HG03135 (cell line): Measurements from ENCODE around the gene ETFA.
A peak's percentile ranks its signal among the peaks of the same experiment; 100 is the strongest.

Experiments
- ATAC-seq: cut with Tn5 transposase; IDR thresholded peaks from one replicate; pipeline ENCODE4 v1.9.1; 2021; ENCODE audit warnings: mild to moderate bottlenecking, moderate library complexity; ENCODE audit not compliant: unreplicated experiment

Gene ETFA

DNA sequence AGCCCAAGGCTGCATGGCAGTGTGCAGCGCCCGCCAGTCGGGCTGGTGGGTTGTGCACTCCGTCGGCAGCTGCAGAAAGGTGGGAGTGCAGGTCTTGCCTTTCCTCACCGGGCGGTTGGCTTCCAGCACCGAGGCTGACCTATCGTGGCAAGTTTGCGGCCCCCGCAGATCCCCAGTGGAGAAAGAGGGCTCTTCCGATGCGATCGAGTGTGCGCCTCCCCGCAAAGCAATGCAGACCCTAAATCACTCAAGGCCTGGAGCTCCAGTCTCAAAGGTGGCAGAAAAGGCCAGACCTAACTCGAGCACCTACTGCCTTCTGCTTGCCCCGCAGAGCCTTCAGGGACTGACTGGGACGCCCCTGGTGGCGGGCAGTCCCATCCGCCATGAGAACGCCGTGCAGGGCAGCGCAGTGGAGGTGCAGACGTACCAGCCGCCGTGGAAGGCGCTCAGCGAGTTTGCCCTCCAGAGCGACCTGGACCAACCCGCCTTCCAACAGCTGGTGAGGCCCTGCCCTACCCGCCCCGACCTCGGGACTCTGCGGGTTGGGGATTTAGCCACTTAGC, 29.6 kb upstream of the ETFA start:
- ATAC-seq, result no peak

DNA sequence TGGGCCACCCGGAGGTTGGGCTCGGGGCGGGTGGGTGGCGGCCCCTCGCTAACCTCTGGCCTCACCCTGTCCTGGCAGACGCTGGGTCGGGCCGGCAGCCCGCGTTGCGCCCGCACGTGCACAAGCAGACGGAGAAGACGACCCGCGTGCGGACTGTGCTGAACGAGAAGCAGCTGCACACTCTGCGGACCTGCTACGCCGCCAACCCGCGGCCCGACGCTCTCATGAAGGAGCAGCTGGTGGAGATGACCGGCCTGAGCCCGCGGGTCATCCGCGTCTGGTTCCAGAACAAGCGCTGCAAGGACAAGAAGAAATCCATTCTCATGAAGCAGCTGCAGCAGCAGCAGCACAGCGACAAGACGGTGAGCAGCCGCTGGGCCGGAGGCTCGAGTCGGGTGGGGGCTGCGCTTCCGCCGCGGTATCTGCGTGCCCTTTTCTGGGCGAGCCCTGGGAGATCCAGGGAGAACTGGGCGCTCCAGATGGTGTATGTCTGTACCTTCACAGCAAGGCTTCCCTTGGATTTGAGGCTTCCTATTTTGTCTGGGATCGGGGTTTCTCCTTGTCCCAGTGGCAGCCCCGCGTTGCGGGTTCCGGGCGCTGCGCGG, 29.0 kb upstream of the ETFA start:
- ATAC-seq, result no peak

DNA sequence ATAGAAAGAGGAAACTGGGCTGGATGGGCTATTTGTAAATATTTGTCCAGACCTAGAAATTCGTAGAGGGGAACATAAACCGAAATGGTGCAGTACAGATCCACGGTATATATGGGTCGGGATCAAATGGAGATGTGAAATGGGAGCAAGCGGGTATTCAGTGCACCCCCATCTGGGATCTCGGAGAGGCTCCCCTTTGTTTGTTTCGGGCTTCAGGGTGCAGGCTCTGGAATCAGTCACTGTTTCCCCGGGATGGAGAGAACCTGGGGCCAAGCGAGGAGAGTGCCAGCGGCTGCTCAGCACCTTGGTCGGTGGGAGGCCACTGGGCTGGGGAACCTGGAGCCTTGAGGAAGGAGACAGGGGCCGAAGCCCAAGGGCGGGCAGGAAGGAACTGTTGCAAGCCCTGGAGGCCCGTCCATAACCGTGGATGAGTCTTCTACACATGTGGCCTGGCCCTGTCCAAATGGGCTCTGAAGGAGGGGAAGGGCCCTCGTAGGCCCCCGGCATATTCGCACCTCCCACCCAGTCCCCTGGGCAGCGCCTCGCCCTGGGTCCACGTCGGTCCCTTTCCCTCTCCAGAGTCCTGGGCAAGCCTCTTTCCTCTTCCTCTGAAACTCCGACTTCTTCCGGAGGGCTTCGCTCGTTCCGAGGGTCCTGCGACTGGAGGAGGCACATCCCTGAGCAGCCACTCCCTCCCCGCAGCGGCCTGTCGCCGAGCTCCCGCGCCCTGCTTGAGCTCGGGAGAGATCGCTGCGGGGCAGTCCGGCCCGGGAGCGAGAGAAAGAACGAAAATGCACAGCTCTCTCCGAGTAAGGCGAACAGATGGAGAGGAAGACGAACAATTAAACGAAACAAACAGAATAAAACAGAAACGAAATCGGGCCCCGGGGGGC, 28.3 kb upstream of the ETFA start:
- ATAC-seq, result no peak

DNA sequence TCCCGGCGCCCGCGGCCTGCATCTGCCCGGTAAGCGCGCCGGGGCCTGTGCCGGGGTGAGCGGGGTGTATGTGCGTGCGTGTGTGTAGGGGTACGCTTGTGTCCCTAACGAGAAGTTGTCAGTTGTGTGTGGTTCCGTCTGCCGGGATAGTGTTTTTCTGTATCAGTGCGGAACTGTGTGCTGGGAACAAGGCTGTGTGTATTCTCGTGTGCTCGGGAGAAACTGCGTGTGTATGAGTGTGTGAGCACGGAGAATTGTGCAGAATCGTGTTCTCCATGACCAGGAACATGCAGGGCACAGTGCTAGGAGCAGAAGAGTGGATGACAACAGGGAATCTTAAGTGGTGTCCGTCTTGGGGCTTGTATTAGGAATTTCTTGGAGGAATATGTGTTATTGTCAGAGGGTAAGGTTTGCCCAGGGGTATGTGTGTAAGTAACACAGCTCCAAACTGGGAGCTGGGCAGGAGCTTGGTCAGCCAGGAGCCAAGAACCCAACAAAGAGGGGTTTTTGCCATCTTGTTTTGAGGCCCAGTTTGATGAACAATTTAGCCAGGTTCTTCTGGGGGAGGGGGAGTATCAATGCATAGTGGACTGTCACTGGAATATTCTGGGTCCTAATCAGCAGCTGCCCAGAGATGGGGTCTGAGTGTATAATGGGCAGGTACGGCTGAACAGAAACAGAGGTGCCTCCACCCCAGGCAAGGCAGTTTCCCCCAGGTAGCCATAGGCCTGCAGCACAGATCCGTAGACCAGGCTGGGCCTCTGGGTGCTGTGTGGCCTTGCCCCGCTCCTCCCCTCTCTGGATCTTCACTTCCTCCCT, 27.4 kb upstream of the ETFA start:
- no peak for ATAC-seq

DNA sequence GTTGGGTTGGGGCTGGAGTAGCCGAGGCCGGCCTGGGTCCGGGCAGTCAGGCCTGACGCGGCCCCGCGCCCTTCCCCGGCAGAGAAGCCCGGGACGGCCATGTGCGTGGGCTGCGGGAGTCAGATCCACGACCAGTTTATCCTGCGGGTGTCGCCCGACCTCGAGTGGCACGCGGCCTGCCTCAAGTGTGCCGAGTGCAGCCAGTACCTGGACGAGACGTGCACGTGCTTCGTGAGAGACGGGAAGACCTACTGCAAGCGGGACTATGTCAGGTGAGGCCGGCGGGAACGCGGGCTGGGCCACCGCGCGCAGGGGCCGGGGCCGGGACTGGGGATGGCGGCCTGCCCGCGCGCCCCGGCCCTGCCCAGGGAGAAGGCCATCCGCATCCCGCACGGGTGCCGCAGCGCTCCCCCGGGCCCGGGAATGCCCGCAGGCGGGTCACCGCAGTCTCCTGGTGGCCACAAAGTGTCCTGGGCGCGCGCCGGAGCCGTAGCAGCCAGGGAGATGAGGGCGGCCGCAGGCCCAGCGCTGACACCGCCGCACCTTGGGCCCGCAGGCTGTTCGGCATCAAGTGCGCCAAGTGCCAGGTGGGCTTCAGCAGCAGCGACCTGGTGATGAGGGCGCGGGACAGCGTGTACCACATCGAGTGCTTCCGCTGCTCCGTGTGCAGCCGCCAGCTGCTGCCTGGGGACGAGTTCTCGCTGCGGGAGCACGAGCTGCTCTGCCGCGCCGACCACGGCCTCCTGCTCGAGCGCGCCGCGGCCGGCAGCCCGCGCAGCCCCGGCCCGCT, 26.6 kb upstream of the ETFA start:
- ATAC-seq, result no peak

DNA sequence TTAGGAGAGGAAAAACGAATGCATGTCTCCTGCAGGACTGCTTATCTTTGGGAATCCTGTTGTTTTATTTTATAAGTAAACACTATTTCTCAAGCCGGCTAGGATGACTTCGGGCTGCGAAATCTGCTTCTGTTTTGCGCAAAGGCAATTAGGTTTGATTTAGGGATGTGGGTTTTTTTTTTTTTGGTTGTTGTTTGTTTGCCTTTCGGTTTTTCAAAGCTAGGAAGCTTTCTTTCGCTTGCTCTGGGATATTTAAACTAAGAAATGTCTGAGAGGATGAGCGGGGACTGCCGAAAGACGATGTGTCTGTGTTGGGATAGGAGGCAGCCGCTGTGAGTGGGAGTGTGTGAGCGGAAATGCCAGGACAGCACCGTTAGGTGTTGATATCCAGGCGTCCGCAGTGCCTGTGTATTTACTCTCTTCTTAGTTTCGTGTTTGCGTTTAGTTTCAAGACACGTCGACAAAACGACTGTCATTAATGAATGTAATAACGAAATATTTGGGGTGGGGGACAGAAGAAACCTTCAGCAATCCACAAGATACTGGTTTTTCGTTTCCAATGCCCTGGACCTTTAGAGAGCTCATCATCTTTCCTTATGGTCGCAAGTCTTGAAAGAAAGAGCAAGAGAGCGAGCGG, 25.9 kb upstream of the ETFA start:
- ATAC-seq, result no peak

DNA sequence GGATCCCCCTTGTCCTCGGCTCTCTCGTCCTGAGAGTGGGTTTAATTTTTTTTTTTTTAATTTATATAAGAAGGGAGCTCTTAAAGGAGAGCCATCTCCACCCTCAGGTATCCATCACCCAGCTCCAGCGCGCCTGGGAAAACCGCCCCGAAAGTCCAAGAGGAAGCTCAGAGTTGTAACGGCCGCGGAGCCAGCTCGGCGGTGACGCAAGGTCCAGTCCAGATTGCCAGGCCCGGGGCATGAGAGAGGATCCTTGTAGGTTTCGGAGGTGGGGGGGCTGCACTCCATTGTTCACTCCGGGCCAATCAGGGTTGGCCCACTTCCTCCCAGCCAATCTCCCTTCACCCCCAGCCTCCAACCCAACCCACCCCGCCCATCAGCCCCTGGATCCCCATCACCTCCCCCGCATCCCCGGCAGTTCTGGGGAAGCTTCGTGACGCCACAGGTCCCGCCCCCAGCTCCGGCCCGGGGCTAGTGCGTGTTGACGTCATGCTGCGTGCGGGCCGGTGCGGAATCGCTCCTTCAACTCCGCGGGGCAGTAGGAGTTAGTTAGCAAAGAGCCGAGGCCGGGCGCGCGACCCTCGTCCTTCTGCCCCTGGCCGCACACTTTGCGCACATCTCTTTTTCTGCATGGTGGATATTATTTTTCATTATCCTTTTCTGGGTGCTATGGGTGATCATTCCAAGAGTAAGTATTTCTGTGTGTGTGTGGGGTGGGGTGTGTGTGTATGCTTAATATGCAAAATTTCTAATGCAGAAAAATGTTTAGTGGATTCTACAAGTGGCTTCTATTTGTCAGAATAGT, 25.2 kb upstream of the ETFA start, which contains the start of gene ISL2:
ISL2 (plus strand) TSS at position 520 of the 805 bp plus-strand sequence; CDS start at position 631, 111 bp downstream.
- peak; percentile 41 for ATAC-seq

DNA sequence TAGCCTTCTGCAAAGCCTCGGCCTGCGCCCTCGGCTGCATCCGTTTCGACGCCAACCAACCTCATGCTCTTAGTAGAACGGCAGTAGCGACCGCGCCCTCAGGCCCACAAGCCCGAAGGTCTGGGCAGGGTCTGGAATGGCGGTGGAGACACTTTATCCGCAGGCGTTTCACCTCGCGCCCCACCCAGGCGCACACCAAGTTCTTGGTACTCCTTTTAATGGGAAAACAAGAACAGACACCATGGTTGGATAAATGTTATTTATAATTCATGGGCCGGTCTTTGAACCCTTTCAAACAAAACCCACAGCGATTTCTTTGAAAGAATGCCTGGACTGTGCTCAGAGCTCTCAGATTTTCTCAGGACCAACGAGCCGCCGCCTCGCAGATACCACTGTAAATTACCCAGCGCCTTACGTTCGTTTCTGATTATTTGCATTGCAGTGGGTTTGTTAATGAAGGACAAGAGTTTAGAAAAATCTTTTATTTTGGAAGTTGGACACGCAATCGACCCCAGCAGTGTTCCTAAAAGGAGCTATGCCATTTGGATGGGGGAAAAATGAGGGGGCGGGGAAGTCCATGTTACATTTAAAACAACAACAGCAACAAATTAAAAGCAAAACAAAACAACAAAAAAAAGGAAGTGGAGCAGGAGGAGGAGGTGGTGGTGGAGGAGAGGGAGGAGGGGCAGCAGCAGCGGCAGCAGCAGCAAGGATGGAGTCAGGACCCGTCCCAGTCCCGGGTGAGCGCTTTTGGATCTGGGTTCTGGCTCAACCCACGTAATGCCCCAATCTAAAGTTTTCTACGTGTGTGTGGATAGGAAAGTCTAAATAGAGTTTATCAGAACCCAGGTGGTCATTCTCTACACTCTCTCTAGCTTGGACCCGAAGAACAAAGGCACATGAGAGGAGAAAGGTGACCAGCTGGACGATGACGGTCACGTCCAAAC, 24.3 kb upstream of the ETFA start:
- no peak for ATAC-seq

DNA sequence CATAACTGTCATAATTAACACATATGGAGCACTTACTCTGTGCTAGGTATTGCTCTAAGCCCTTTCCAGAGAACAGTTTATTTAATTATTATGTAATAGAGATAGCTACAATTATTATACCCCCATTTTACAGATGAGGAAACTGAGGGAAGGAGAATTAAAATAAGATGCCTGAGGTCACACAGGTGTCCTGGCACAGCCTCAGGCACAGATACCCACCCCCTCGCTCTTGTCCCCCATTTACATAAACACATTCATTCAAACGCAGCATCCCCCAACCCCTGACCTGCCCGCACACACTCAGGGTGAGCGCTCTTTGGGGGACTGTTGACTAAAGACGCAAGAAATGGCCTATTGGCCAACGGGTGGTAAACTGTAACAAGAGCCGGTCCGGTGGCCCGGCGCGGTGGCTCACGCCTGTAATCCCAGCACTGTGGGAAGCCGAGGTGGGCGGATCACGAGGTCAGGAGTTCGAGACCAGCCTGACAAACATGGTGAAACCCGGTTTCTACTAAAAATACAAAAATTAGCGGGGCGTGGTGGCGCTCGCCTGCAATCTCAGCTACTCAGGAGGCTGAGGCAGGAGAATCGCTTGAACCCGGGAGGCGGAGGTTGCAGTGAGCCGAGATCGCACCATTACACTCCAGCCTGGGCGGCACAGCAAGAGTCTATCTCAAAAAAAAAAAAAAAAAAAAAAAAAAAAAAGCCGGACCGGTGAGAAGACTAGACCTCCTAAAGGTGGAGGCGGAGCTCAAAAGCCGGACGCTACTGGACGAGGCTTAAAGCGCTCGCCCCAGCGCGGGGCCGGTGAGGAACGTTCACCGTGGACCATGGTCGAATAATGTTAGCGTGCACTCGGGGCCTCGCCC, 23.4 kb upstream of the ETFA start:
- ATAC-seq, result no peak

DNA sequence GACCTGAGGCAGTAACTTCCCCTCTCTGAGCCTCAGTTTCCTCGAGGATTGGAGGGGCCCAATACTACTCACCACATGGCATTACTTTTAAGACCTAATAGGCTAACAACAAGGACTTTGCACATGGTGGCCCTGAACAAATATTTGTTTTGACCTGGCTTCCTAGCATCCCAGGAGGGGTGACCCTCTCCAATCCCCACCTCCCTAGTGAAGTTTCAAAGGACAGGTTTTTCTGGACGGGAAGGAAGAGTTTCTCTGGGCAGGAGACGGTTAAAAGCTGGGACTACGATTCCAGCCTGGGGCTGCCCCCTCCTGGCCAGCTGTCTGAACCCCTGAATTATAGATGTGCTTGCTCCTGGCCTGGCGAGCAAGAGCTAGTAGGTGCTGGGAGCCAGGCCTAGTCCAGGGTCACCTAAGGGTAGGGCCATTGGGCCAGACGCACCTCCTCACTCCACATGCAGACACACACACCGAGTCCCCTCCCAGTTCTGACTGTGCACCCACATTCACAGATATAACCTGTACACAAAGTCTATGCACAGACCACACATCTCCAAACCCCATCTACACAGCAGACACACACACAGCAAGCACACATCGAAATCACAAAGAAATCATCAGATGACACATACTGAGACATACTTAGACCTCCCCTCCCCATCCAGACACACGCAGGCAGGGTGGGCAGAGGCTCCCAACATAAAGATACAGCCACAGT, 22.6 kb upstream of the ETFA start:
- ATAC-seq, result no peak

DNA sequence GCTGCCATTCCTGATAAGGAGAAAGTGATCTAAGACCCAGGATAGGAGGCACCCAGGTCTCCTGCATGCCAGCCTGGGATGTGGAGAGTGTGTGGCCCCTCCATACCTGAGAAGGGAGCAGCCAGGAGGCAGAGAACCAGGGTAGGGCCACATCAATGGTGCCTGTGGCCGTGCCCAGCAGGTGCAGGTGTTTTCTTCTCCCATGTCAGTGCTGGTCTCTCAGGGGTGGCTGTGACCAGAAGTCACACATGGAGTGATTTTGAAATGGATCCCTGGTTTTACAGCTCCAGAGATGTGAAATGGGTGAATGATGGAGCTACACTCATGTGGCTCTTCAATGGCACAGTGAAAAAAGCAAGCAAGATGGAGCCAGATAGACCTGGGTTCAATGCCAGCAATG, 22.0 kb upstream of the ETFA start:
- no peak for ATAC-seq

DNA sequence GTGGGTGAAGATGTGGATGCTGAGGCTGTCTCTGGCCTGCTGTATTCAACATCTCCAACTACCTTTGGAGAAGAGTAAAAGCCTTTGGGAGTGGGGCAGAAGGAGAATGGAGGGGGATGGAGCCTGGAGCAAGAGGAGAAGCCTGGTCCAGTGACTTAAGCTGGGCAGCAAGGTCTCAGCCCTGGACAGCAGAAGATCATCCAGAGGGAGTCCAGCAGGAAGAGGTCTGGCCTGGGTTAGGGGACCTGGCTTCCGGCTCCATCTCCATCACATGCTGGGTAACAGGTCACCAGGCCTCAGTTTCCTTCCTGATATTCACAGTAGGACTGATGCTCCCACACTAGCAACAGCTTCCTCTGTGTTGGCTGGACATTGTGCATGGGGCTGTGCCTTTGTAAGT, 21.5 kb upstream of the ETFA start:
- no peak for ATAC-seq

DNA sequence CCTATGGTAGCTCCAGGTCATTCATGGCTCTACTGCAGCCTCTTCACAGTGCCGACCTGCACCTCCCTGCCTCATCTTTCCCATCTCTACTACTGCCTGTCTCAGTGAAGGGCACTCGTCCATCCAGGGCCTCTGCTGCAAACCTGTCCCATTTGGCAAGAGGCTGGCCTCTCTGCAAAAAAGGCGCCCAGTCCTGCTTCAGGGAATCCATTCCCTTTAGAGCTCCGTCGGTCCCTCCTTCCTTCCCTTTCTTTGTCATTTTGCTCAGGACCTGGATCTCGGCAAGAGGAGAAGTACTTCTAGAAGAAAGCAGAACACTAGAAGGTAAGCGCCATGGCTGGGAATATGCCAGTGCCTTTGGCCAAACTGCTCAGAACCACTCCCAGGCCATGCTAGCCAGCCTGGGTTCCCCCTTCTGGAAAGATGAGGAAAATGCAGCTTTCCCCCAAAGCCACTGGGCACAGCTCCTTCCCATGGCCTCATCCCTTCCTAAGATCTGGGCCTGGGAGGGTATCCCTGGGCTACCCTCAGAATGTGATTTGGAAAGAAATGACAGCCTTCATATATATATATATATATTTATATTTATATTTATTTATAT, 18.9 kb upstream of the ETFA start:
- ATAC-seq, result no peak

DNA sequence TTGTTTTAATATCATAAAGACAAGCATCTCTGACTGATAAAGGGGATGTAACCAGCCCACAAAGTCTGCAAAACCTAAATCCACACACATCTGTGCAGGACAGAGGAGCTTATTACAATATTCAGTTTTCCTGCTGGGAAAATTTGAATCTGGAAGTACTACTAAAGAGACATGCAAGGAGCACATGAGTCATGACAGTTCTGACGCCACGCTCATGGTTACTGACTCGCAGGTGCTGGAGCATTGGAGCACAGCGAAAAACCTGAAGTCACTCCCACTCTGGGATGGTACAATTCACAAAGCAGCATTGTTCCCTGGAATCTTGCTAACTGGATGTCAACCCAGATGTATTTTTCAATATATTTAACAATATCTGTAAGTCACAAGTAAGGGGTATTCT, 17.7 kb upstream of the ETFA start:
- ATAC-seq, result no peak

DNA sequence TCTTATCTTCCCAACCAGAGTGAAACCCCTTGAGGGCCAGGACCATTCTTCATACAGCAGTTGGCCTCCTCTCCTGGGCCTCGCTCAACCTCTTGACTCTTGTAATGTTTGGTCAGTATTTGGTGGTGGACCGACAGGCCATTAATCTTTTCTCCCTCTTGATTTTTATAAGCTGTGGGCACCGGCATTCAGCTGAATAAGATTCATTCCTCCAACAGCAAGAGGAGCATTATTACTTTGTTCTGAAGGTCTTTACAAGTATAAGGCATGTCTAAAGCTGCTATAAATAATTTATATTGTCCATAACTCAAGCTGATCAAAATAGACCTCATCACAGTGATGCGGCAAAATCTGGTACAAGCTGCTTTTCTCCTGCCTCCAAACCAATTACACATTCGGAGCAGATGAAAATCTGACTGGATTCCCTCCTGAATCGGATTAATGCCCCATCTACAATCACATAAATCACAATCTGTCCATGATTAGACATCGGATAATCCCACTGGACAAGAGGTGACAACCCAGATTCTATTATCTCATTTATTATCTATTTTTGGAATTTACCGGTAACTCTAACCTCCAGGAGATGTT, 16.9 kb upstream of the ETFA start:
- ATAC-seq, result no peak
